Measurements from ENCODE around the gene JAKMIP2.

- no peak for TF ChIP-seq CTCF (IDR thresholded peaks at IDR 0.05 in 2 of 3, conservative IDR thresholded peaks at IDR 0.05 in 1 of 3; ENCODE audit: borderline replicate concordance in 1 of 3, insufficient read depth in 1 of 3, low read depth in 2 of 3, low read length in 2 of 3)
- TF ChIP-seq SIN3A (IDR thresholded peaks at IDR 0.05; ENCODE audit: low read depth), result no peak
Measured at GRCh38 chr5:147826361-147826760, 43.8 kb upstream of the JAKMIP2 start.

Data from HCT116 (cell line).